ENCODE data around the gene ZC3H7A. TPM values are rescaled to one million over a fixed set of nuclear protein-coding genes. Genes with fewer than 3 reads are reported as not detected.

Gene ZC3H7A
- total and polyA plus RNA-seq, 2 of the 13 experiments (the other 11 are each of a cell fraction or from before 2014, with no cell fraction given), result 29.2 to 36.8 TPM

GRCh38 chr16:11796227-11797165 lies 562 bp downstream of the ZC3H7A start (continued):
- TF ChIP-seq RBM39 (IDR thresholded peaks at IDR 0.05; ENCODE audit: low read depth, low read length, poor library complexity, severe bottlenecking) (peak; percentile 94), BRCA1 (CRISPR knock-in tag; IDR thresholded peaks at IDR 0.05) (peak; percentile 88), TOPORS (CRISPR knock-in tag; IDR thresholded peaks at IDR 0.05) (0 out of 2 replicates have a peak, but pooled peaks have one; percentile 36), CBX2 (IDR thresholded peaks at IDR 0.05; ENCODE audit: low read depth, low read length) (no peak), CBX2 (CRISPR knock-in tag; IDR thresholded peaks at IDR 0.05; ENCODE audit: low read depth) (no peak), YEATS2 (CRISPR knock-in tag; IDR thresholded peaks at IDR 0.05; ENCODE audit: borderline replicate concordance) (peak; percentile 66; the same call in 1 of the 2 replicates), HNF4G (IDR thresholded peaks at IDR 0.05; ENCODE audit: borderline replicate concordance, low read depth, low read length) (no peak), HNF4G (CRISPR knock-in tag; IDR thresholded peaks at IDR 0.05; ENCODE audit: borderline replicate concordance, low read depth) (0 out of 2 replicates have a peak, but pooled peaks have one; percentile 34), KLF15 (CRISPR knock-in tag; IDR thresholded peaks at IDR 0.05; ENCODE audit: borderline replicate concordance) (peak; percentile 79; the same call in 1 of the 2 replicates), MLXIP (CRISPR knock-in tag; IDR thresholded peaks at IDR 0.05; ENCODE audit: borderline replicate concordance) (0 out of 2 replicates have a peak, but pooled peaks have one; percentile 37), ZNF567 (CRISPR knock-in tag; IDR thresholded peaks at IDR 0.05; ENCODE audit: borderline replicate concordance) (no peak), SYNCRIP (IDR thresholded peaks at IDR 0.05; ENCODE audit: insufficient read depth, low read depth, low read length) (no peak), AGO1 (IDR thresholded peaks at IDR 0.05; ENCODE audit: low read depth, low read length, poor library complexity, severe bottlenecking) (peak; percentile 79), CBX5 (CRISPR knock-in tag; IDR thresholded peaks at IDR 0.05; ENCODE audit: borderline replicate concordance) (0 out of 2 replicates have a peak, but pooled peaks have one; percentile 3), ISL2 (CRISPR knock-in tag; IDR thresholded peaks at IDR 0.05) (peak; percentile 76), MXD3 (CRISPR knock-in tag; IDR thresholded peaks at IDR 0.05) (peak; percentile 84), NR2F1 (CRISPR knock-in tag; IDR thresholded peaks at IDR 0.05) (0 out of 4 replicates have a peak, but pooled peaks of 1 of the 2 experiments have one; percentile 39)
- TF ChIP-seq, protein P1, sequence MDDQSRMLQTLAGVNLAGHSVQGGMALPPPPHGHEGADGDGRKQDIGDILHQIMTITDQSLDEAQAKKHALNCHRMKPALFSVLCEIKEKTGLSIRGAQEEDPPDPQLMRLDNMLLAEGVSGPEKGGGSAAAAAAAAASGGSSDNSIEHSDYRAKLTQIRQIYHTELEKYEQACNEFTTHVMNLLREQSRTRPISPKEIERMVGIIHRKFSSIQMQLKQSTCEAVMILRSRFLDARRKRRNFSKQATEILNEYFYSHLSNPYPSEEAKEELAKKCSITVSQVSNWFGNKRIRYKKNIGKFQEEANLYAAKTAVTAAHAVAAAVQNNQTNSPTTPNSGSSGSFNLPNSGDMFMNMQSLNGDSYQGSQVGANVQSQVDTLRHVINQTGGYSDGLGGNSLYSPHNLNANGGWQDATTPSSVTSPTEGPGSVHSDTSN (CRISPR knock-in tag; IDR thresholded peaks at IDR 0.05; ENCODE audit: borderline replicate concordance), result peak; percentile 44; the same call in 1 of the 2 replicates

Measured in HepG2 (cell line).